GM19438 (cell line): ENCODE measurements around the gene PTMS.

Experiments
- ATAC-seq: cut with Tn5 transposase; IDR thresholded peaks from one replicate; pipeline ENCODE4 v1.9.1; 2021; ENCODE audit warnings: low read depth; ENCODE audit not compliant: unreplicated experiment

The PTMS gene

DNA sequence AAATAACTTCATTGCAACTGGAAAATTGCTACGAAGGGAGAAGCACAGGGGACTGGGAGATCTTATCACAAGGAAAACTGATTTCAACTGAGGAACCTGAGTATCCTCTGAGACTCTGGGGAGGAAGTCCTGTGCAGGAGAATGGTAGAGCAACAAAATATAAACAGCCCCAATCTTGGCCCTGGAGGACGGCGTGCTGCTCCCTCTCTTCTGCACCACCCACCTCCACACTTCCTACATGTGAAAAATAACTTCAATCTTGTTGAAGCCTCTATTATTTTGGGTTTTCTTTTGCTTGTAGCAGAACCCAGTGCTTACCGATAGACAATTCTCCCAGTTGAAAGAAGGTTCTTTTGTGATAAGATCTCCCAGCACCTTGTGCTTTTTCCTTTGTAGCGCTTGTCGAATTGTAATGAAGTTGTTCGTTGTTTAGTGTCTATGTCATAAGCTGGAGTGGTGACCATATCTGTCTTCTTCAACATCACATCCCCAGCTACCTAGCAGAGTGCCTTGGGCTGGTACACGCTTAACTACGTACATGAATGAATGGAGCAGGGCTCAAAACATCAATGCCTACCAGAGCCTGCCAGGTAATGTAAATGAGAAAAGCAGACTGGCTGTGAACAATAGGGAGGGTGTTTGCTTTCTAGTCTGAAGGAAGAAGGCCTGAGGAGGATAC is 20.4 kb downstream of the PTMS start:
- no peak for ATAC-seq

DNA sequence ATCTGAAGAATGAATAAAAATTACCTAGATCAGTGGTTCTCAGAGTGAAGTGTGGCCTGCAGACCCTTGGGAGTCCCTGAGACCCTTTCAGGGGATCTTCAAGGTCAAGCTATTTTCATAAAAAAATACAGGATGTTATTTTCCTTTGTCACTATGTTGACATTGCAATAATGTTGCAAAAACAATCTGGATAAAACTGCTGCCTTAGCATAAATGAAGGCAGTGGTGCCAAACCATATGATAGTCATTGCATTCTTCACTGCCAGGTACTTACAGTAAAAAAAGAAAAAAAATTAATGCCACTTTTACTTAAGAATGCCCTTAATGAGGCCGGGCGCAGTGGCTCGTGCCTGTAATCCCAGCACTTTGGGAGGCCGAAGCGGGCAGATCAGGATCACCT is 21.1 kb downstream of the PTMS start:
- no peak for ATAC-seq

DNA sequence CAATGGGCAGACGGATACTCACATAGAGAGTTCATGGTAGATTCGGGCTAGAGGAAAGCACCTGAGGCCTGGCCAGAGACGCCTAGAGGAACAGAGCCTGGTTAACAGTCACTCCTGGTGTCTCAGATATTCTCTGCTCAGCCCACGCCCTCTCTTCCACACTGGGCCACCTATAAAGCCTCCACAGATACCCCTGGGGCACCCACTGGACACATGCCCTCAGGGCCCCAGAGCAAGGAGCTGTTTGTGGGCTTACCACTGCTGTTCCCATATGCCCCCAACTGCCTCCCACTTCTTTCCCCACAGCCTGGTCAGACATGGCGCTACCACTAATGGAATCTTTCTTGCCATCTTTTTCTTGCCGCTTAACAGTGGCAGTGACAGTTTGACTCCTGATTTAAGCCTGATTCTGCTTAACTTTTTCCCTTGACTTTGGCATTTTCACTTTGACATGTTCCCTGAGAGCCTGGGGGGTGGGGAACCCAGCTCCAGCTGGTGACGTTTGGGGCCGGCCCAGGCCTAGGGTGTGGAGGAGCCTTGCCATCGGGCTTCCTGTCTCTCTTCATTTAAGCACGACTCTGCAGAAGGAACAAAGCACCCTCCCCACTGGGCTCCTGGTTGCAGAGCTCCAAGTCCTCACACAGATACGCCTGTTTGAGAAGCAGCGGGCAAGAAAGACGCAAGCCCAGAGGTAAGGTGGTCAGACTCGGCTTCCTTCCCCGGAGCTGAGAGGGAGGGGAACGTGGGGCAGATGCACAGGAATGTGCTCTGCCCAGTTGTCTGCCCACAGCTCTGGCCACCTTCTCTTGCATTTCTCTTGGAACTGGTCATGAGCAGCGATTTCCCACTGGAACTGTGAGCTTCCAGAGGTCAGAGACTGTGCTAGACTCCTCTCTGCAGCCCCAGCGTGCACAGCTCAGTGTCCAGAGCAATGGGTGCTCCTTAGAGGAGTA is 23.1 kb downstream of the PTMS start, which contains the start of gene CD4:
Gene CD4 (plus strand): TSS at position 557 of the 953 bp plus-strand sequence. CDS start 10,611 bp downstream, outside the sequence.
- ATAC-seq, result no peak

DNA sequence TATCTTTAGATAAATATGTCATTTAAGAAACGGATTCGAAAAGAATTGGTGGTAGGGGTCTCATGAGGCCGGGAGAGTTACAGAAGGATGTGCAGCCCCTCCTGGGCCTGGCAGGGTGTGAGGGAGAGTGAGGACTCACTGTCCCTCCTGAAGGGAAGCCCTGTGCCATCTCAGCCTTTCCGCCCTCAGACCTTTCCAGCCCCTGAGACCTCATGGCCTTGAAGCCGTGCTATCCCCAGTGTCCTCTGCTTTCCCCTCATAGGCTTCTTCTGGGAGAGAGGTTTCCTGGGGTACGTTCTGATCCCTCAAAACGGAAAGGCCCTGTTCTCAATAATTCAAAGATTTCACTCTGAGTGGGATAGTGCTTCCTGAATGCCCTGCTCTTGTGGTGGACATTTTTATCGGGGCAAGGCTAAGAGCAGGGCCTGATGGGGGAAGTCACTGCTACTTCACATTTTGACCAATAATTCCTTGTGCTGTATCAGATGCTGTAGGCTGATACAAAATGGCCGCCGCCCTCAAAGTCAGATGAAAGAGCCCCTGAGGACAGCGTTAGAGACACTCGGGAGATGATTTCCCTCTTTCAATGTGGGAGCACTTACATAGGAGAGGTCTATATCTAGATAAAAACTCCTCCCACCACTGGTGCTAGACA is 24.5 kb downstream of the PTMS start:
- no peak for ATAC-seq

DNA sequence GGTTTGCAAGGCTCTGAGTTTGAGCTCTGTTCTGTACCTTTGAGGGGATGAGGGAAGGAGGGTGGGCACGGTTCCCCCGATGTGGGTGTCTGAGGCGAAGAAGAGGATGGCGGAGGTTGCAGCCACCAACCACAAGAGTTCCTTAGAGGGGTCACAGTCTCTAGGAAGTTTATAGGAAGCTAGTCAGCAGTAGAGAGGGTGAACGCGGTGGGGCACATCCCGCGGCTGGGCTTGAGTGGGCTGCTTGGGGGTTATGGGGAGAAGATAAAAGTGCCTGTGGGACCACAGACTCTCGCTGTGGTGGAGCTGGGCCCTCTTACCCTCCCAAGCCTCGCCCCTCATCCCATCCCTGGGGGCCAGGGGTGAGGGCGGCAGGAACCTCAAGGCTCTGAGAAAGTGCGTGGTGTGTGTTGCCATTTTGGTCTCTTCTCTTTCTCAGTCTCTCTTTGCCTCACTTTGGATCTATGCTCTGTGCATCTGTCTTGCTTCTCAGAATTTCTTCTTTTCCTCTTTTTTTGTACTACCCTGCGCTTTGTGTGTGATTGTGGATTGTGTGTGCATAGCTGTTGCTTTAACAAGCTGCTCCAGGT is 25.9 kb downstream of the PTMS start:
- ATAC-seq, result no peak

DNA sequence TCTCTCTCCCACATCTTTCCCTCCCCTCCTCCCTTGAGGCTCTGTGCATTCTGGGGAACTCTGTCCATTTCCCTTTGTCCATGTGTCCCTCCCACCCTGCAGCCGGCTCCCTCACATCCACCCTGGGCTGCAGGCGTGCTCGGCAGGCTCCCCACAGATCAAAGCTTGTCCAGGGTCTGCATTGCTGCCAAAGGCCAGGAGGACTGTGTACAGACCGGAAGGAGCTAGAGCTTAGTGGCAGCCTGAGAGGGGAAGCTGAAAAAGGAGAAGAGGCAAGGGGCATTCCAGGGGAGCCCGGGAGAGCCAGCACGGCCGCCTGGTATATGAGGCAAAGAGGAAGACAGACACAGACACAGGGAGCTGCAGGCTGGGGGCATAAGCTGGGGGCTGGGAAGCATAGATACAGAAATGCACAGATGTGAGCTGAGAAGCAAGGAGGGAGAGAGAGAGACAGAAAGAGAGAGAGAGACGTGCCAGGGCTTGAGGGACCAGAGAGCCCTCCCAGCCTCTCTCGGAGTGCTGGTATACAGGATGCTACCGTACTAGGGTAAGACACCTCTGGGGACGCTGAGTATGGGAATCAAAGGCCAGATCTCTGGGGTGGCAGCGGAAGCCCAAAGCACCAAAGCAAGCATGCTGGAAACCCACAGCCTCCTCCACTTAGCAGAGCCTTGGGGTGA is 26.5 kb downstream of the PTMS start:
- no peak for ATAC-seq

DNA sequence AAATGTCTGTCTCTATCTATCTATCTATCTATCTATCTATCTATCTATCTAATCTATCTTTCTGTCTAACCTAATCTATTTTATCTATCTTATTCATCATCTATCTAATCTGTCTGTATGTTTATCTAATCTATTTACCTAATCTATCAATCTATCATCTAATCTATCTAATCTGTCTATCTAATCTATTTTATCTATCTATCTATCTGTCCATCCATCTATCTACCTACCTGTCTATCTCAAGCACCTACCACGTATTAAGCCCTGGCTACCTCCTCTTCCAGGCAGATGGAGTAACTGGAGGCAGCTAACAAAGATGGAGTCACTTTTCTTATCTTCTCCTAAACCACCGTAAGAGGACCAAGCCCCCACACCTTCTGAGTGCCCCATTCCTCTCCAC is 28.9 kb downstream of the PTMS start:
- ATAC-seq, result no peak

DNA sequence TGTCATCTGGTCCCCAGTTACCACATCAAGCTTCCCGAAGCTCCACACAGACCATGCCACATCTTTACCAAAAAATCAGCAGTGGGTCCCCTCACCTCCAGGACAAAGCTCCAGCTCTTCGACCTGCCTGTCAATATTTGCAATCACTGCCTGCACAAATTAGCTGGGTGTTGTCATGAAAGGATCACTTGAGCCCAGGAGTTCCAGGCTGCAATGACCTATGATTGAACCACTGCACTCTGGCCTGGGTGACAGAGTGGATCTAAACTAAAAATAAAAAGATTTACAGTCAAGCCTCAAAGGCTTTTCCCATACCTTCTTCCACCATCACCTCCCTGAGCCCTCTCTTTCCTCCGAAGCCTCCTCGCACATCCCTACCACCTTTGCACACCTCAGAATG is 30.4 kb downstream of the PTMS start:
- ATAC-seq, result no peak

DNA sequence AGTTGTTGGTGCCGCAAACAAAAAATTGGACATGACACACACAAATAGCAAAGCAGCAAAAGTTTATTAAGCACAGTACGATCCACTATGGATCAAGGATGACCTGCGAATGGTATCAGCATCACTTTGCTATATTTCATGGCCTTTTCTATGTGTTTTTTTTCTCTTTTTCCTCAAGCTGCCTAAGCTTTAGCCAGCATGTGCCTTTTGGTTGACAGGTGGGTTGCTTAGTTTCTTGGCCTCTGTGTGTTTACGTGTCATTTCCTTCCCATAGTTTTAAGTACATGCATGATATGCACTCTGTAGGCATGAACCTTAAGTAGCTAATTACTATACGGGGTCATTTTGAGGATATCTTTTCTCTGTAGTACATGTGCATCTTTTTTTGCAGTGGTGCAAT is 33.0 kb downstream of the PTMS start:
- no peak for ATAC-seq

DNA sequence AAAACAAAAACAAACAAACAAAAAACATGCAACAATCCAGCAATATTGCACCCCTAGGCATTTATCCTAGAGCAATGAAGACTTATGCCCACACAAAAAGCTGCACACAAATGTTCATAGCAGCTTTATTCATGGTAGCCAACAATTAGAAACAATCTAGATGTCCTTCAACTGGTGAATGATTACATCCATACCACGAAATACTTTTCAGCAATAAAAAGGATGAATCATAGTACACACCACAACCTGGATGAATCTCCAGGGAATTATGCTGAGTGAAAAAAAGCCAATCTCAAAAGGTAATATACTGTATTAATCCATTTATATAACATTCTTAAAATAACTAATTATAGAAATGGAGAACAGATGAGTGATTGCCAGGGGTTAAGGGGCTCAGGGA is 41.0 kb downstream of the PTMS start:
- ATAC-seq, result no peak

DNA sequence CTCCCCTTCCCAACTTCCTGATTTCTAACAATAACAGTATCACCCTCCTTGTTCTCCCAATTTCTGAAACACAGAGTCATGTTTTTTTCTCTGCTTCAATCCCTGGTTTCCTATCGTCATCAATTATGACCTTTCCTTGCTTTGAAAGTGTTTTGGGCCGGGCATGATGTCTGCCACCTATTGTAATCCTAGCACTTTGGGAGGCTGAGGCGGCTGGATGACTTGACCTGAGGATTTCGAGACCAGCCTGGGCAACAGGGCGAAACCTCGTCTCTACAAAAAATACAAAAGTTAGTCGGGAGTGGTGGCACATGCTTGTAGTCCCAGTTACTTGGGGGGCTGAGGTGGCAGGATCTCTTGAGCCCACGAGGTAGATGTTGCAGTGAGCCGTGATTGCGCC is 42.9 kb downstream of the PTMS start:
- ATAC-seq, result no peak

DNA sequence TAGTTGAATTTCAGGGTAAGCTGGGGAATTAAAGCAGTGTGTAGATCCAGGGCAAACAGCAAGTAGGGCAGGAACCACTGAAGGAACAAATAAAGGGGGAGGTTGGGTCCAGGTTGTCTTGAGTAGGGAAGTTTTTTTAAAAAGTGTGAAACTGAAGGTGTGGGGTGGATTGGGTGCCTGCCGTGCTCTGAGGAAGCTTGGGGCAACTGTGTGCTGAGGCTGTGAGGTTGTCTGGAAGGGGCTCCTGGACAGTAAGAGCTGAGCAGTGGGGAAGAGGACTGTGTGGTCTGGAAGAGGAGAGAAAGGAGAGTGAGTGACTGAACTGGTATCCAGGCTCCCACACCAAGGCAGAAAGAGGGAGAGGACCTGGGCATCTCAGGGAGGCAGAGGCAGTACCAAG is 44.6 kb downstream of the PTMS start:
- no peak for ATAC-seq

DNA sequence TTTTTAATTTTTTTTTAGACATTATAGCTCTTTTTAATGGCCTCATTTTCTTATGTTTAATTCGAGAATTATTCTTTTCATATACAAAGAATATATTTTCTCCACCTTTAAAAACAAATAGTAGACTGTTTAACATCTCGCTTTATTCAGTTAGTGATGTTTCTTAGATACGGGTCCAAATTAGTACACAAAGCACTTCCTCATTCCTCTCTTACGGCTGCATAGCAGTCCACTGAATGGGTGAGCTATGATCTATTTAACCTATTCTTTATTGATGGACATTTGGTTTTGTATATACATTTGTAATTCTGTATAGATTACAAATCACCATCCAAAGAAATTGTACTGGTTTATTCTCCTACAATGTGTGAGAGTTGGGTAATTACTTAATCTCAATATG is 47.2 kb downstream of the PTMS start:
- no peak for ATAC-seq

DNA sequence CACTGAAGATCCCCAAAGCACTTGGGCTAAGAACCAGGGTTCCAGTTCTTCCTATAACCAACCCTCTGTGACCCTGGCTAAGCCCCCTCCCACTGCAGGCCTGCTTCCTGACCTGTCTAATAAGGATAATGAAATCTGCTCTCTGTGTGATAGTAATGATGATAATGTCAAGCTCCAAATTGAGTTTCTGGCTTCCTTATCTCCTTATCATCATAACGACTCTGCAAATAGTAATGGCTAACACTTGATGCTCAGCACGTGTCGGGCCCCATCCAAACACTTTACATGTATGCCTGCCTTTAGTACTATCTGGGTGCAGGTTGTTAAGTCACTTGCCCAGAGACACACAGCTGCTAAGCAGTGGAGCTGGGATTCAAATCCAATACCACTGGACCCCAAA is 50.4 kb downstream of the PTMS start:
- ATAC-seq, result no peak

DNA sequence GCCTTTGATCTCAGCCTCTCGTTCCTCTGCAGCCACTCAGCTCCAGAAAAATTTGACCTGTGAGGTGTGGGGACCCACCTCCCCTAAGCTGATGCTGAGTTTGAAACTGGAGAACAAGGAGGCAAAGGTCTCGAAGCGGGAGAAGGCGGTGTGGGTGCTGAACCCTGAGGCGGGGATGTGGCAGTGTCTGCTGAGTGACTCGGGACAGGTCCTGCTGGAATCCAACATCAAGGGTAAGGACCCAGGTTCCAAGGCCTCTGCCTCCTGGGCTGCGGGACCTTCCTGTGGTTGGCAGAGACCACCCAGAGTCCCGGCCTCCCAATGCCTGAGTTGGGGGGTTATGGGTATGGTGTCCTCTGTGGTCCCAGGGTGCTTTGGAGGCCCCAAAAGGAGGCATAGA is 50.9 kb downstream of the PTMS start:
- no peak for ATAC-seq

DNA sequence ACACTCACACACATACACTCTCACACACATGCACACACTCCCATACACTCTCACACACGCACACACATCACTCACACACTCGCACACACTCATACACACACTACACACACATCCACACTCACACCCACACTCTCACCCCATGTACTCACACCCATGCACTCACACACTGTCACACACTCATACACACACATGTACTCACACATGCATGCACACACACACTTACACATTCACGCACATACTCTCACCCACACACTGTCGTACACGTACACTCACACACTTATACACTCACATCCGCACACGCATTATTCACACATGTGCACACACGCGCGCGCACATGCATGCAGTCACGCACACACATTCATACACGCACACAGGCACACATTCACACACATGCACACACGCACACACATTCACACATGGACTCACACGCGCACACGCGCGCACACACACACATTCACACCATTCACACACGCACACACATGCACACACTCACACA is 51.5 kb downstream of the PTMS start:
- ATAC-seq, result no peak

DNA sequence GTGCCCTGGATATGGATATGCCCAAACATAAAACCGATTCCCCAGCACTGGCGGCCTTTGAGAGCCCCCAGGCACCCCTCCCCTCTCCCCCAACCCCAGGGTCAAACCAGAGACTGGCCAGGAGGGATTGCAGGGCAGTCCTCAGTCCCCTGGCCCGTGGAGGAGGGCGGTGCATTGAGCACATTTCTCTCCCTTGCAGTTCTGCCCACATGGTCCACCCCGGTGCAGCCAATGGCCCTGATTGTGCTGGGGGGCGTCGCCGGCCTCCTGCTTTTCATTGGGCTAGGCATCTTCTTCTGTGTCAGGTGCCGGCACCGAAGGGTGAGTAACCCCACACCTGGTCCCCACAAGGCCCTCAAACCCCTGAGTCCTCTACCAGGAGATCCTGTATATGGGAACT is 52.1 kb downstream of the PTMS start:
- ATAC-seq, result no peak

DNA sequence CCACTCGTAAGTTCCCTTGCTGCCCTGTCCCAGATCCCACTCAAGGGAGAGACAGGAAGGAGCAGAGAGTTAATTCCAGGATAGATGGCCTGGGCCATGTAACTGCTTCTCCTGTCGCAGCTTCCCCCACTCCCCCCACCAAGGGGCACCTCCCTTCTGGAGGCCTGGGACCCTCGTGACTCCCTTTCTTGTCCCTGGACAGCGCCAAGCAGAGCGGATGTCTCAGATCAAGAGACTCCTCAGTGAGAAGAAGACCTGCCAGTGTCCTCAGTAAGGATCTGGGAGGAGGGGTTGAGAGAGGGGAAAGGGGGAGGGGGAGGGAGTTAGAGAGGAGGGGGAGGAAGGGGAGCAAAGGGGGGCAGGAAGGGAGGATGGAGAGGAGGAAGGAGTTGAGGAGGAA is 52.5 kb downstream of the PTMS start:
- ATAC-seq, result no peak

DNA sequence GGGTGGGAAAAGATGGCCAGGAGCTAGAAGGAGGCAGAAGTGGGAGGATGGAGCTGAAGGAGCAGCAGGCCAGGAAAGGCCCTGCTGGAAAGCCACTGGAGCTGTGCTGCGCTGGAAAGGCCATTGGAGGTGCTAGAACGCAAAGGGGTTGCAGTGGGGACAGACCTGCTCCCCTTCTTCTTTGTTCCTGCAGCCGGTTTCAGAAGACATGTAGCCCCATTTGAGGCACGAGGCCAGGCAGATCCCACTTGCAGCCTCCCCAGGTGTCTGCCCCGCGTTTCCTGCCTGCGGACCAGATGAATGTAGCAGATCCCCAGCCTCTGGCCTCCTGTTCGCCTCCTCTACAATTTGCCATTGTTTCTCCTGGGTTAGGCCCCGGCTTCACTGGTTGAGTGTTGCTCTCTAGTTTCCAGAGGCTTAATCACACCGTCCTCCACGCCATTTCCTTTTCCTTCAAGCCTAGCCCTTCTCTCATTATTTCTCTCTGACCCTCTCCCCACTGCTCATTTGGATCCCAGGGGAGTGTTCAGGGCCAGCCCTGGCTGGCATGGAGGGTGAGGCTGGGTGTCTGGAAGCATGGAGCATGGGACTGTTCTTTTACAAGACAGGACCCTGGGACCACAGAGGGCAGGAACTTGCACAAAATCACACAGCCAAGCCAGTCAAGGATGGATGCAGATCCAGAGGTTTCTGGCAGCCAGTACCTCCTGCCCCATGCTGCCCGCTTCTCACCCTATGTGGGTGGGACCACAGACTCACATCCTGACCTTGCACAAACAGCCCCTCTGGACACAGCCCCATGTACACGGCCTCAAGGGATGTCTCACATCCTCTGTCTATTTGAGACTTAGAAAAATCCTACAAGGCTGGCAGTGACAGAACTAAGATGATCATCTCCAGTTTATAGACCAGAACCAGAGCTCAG is 53.2 kb downstream of the PTMS start:
- ATAC-seq, result no peak
